ENCODE results near the gene HSPE1.
"Not testable (repeated sequence)": the region's sequence is repeated elsewhere in the genome, so short reads cannot be mapped to it uniquely, and the experiment has no call there.

Gene HSPE1

GRCh38 chr2:197539734-197540133 is 39.6 kb downstream of the HSPE1 start:
- DNase-seq (ENCODE audit: insufficient read length, low spot score) = no peak
- FAIRE-seq = no peak
- TF ChIP-seq CTCF (IDR thresholded peaks at IDR 0.05; ENCODE audit: insufficient read depth, missing control alignments) = no peak

- DNase-seq (ENCODE audit: insufficient read length, low spot score) = no peak
- peak; percentile 56 for FAIRE-seq
- no peak for TF ChIP-seq CTCF (IDR thresholded peaks at IDR 0.05; ENCODE audit: insufficient read depth, missing control alignments)
These were observed 43.0 kb downstream of the HSPE1 start for GRCh38 chr2:197543206-197543605.

- DNase-seq (ENCODE audit: insufficient read length, low spot score) (no peak), FAIRE-seq (no peak)
- TF ChIP-seq CTCF (IDR thresholded peaks at IDR 0.05; ENCODE audit: insufficient read depth, missing control alignments) = no peak
These were observed 47.2 kb downstream of the HSPE1 start for GRCh38 chr2:197547163-197547900.

- FAIRE-seq = no peak
- no peak for TF ChIP-seq CTCF (IDR thresholded peaks at IDR 0.05; ENCODE audit: insufficient read depth, missing control alignments)
- DNase-seq (ENCODE audit: insufficient read length, low spot score) = no peak
These were observed 48.4 kb downstream of the HSPE1 start for GRCh38 chr2:197548582-197548981.

GRCh38 chr2:197551260-197551659 is 51.1 kb downstream of the HSPE1 start:
- DNase-seq (ENCODE audit: insufficient read length, low spot score) = not testable (repeated sequence)
- peak; percentile 48 for FAIRE-seq
